T-helper 1 cell (primary cell): Measurements from ENCODE around the gene SLC22A17.

Source experiments
- DNase-seq, 5 donors: peaks; one replicate each; pipeline ENCODE4 v3.0.0-alpha.2; 2012 to 2020

SLC22A17 gene

DNA sequence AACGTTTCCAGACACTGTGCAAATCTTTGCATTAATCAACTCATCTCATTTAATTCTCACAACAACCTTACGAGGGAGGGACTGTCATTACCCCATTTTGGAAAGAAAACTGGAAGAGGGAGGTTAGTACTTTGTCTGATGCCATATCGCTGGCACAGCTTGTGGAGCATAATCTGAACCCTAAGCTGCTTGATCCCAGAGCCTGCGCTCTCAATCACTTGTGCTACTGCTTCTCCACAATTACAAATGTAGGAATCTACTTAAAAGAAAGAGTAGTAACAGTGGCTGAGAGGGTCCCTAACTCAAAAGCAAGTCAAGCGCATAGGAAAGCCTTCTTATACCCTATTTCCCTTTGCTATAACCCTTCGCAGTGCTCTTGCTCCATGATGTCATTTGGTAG is 9.1 kb upstream of the SLC22A17 start:
- no peak for DNase-seq

DNA sequence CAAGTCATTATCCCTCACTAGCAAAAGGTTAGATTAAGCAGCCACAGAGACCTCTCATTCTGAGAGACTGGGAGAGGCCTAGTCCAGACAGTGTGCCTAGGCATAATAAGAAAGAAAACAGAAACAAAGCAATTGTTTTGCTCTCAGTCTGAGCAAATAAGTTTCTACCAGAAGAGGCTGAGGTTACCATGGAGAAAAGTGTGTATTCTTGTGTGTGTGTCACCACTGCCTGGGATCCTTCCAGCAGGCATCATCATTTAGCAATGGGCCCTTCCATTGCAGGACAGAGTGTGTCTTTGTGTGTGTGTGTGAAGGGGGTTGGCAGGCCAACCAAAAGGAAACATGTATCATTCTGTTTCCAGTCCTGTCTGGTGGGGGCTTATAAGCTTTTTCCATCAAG is 8.6 kb upstream of the SLC22A17 start:
- no peak for DNase-seq

DNA sequence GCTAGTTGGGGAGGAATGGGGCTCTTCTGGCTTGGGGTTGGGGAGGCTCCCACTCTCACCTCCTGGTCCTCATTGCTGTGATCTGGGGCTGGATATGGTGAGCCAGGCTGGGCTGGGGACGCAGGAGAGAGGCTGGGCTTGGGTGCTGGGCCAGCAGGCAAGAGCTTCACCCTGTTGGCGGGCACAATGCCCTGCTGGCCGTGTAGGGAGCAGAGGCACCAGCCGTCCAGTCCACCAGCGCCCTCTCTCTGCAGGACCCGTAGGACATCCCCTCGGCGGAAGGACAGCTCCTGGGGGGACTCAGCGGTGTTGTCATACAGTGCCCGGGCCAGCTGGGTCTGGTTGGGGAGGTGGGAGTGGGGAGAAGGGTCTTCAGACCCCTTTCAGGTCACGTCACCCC is 7.8 kb upstream of the SLC22A17 start:
- DNase-seq: no peak

DNA sequence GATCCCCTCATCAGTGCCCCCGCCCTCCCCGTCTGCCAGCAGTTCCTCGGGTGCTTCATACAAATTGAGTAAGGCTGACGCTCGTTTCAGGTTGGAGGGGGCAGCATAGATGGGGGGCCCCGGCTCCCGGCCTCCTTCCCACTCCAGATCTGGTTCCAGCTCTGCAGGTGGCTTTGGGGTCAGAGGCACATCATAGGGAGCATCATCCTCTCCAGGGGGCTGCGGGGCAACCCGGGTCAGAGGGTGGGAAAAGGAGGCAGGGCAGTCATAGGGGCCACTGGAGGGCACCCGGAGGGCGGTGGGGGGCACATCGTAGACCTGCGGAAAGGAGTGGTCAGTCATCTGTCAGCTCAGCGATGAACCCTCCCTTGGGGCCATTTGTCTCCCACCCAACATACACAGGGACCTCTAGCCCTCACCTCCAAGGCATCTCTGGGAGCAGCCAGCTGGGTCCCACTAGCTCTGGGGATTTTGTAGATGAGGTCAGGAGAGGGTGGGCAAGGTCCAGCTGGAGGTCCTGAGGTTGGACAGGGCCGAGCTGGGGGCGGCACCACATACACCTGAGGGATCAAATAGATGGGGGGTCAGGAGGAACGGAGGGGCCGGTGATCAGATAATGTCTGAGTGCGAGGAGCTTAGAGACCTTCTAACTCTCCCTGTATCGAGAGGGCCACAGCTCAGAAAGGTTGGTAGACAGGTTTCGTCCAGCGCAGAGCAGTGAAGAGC is 7.2 kb upstream of the SLC22A17 start:
- DNase-seq: no peak

DNA sequence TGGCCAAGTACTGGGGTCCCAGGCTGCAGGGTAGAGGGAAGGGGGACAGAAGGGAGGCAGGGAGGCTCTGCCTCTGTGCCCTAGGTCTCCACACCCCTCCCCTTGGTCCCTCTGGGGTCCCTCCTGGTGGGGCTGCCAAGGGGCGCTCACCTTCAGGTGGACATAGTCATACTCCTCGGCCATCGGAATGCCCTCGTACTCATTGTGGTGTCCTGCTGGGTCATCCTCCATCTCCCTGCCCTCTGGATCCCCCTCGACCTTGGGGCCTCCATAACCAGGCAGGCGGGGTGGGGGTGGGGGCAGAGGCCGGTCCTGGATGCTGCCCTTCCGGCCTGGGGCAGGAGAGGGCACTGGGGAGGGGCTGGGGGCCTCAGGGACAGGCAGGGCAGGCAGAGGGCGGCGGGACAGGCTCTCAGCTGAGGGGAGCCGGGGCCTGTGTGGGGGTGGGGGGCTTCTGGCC is 6.5 kb upstream of the SLC22A17 start:
- DNase-seq: no peak

DNA sequence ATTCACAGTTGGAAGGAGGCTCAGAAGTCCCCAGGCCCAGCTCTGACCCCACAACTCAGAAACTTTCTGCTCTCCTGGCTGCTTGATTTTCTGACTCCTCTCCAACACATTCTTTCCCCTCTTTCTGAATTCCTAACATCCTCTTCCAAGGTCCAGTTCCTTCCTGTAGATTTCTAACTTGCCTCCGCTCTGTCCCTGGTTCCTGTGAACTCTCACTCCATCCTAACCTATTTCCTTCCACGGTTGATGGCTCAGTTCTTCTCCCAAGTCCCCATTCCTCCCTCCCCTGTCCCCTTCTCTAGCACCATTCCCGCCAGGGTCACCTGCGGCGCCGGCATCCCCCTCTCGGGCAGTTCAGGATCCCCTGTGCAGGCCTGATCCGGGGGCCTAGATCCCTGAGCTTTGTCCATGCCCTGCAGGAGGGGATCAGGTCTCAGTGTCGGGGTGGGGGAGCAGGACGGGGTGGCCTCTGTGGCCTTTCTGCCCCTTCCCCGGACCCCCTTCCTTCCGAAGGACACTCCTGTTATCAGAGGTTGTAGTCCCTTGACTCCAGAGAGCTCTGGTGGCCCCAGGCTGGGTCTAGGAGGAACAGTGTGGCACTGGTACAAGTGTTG is 6.0 kb upstream of the SLC22A17 start:
- no peak for DNase-seq

DNA sequence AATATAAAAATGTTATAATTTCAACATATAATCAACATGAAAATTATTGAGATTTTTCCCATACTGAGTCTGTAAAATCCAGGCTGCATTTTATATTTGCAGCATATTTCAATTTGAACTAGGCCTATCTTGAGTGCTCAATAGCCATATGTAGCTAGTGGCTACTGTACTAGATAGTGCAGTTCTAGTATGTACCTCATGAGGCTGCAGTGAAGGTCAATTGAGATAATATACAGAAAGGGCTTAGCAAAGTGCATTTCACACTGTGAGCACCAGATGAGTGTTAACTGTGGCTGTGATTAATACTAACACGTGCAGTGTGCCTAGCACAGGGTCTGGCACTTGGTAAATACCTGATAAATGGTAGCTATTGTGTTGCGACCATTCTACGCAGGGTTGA is 5.4 kb upstream of the SLC22A17 start:
- no peak for DNase-seq

DNA sequence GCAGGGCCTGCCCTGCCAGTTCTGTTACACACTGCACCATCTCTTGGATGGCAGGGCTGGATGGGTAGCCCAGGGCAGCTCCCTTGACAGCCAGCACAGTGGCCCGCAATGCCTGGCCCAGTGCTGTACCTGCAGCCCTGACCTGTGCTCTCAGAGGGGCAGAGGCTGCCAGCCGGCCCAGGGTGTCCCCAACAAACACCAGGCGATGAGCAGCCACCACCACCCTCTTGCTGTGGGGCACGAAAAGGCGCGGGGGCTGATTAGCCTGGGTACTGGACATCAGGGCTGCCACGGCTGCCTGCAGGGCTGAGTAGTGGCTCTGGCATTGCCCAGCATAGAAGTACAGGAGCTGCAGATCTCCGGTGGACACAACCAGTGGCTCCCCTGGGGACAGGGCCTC is 4.6 kb upstream of the SLC22A17 start:
- no peak for DNase-seq

DNA sequence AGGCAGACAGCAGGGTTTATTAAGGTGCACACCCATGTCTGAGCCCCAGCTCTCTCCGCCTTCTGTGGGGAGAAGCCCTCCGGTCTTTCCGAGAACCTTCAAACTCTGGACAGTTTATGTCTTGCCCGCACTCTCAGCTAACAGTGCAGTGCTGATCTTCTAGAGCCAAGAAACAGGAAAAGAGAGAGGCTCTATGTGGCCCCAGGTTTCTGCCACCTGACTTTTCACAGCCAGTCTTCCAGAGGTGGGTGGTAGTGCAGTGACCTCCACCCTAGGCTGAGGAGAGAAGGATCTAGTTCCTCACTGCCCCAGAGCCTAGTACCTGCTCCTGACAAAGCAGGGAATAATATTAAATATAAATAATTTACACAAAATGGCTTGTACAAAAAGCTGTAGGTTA is 4.0 kb upstream of the SLC22A17 start:
- no peak for DNase-seq

DNA sequence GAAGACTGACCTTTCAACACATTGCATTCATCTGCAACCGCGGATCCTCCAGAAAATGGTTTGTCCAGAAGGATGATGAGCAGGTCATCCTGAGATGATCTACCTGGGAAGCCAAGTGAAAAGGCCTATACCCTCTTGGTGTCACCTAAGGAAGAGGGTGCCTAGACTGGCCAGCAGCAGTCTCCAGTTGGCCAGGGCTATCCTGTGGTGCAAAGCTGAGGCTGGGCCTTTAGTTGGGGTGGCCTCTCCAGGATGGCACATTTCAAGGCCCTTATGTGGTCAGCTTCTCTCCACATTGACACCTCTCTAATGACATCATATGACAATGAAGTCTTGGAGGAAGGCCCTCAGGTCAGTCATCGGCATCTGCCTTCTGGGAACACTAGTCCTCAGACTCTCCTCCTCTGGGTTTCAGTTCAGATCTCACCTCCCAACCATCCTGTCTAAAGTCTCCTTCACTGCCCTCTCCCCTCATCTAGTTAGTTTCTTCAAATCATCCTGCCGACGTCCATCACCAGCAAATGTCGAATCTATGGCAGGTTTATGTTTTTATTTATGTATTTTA is 3.3 kb upstream of the SLC22A17 start:
- no peak for DNase-seq

DNA sequence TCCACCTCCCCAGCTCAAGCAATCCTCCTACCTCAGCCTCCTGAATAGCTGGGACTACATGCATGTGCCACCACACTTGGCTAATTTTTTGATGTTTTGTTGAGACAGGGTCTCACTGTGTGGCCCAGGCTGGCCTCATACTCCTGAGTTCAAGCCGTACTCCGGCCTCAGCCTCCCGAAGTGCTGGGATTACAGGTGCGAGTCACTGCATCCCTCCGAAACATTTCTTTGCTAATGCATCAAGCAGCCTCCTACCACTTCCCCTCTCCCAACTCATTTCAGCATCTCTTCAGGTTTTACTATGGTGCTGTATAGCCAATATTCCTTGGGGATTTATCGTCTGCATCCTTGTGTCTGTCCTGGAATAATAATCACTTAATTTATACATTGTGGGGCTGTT is 2.3 kb upstream of the SLC22A17 start:
- no peak for DNase-seq

DNA sequence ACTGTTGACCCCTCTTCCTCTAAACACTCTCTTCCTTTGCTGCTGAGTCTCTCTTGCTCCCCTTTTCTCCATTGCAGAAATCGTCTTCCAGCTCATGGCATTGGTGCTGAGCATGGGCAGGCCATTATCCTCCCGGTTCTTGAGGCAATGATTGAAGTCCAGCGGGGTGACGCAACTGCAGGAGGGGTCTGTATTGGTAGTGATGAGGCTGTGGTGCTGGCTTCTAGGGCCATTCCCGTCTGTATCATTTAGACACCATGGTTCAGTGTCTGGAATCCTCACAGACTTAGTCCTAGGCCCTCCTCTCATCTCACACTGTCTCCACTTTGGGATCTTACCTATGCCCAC is 720 bp upstream of the SLC22A17 start:
- DNase-seq: no peak

DNA sequence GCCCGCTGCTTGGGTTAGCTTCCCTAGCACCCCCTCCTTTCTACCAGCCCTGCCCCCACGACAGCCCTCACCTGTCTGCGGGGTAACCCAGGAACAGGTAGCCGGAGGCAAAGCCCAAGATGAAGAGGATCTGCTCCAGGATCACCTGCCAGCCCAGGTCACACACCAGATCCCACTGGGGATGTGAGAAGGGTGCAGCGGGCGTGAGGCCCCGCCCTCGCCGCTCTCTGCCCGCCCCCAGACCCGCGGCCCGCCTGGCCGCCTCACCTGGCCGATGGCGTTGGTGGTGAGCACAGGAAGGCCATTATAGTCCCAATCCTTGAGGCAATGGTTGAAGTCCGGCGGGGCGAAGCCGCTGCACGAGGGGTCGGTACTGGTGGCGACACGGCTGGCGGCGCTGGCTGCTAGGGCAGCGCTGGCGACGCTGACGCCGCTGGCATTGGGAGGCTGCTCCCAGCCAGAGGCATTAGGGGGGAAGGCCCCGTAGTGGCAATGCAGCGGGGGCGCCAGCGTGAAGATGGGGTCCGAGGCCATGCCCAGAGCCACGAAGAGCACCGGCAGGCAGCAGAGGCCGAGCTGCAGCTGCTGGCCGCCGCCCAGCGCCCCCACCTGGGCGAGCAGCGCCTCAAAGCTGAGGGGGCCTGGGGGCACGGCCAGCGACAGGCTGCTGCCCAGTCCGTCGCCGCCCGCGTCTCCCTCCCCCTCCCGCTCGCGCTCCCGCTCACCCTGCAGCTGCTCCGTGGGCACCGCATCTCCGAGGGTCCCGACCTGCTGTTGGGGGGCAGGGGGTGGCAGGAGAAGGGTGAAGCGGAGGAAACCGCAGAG is 794 bp downstream of the SLC22A17 start:
- DNase-seq: no peak

DNA sequence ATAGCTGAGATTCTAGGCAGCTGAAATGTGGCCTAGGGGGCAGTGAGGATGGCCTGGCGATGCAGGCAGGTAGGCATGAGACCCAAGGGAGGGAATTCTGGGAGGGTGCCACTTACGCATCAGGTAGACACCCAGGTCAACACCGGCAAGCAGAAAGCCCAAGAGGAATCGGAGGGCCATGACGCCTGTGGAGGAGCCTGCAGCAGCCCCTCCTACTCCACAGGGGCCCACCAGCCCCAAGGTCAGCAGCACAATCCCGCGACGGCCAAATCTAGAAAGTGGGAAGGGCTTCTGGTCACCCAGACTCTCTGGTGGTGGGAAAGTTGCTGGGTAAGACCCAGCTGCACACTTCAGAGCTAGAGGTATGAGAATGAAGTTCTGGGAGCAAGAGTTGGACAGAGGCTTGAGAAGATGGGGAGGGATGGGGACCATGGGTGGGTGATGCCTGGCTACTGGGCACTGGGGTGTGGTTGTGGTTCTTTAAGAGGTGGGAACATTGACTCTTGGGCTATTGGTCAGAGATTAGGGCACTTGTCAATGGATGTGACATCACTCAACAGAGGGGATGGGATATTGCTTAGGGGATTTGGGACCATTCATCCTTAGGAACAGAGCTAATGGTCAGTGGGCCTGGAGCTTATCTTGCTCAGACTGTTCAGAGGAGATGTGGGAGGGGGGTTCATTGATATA is 3.4 kb downstream of the SLC22A17 start:
- no peak for DNase-seq

DNA sequence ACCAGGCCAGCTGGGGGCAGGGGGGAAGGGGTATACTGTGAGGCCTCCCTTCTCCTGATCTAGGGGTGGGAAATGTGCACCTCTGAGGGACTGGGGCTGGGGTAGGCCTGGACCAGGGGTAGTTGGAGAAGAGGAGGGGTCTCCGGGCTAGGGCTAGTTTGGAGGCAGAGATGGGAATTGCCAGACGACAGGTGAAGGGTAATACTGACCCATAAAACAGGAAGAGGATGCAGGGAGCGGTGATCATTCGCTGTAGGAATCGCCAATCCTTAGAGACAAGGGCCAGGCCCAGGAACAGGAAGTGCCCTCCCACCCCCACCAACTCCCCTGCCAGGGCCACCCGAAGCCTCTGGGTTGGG is 4.4 kb downstream of the SLC22A17 start:
- DNase-seq: no peak

DNA sequence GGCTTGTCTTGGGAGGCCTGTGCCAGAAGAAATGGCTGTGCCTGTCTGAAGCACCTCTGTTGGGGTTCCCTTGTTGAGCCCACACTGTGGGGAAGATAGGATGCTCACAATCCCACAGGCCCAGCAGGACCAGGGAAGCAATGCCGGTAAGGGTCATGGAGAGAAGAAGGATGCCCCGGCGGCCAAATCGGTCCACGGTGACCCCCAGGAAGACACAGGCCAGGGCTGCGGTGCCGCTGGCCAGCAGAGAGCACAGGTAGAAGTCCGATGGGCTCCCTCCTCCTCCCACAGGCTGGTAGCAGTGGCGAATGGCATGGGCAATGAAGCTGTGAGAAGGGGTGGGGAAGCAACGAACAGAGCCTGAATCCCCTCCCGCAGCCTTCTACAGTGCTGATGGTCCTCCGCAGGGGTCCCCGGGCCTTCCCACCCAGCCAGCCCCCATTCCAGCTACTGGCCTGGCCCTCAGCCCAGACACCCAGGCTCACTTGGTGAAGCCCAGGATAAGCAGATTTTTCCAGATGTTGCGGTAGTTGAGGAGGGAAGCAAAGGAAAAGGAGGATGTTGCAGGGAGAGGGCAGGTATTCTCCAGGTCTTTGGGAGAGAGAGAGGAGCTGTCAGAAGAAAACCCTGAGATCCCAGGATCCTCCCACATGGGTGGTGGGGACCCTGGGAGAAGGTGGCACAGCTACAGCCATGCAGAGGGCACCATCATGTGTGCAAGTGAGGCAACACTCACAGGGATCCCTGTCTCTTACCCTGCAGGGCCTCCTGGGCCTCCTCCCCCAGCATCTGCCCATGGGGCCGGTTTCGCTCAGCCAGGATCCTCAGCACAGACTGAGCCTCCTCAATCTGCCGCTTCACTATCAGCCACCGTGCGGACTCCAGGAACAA is 5.0 kb downstream of the SLC22A17 start:
- no peak for DNase-seq

DNA sequence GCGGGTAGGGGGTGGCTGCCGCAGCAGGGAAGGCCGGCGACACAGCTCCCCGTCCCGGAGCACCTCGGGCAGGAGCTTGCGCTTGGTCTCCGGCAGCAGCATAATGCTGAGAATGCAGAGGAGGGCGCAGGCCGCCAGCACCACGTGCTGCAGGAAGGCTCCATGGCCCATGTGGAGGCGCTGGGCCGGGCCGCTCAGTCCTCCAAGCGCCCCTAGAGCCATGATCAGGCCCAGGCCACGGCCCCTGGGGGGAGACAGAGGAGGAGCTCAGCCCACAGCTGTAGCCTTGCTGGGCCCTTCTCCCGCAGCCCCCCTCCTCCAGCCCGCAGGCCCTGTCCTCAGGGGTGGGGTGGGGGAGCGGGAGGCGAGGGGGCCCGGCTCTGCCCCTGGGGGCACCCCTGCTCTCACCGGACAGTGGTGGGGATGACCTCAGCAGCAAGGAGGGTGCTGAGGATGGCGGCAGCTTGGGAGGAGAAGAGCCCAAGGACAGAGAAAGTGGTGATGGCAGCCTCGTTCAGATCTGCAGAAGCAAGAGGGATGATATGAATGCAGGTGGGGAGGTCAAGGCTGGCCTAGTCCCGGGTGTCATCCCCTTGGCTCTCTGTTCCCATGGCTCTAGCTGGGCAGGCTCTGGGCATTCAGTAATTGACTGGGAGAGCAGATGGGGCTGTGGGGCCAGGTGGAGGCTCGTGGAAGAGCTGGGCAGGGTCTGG is 5.8 kb downstream of the SLC22A17 start:
- no peak for DNase-seq

DNA sequence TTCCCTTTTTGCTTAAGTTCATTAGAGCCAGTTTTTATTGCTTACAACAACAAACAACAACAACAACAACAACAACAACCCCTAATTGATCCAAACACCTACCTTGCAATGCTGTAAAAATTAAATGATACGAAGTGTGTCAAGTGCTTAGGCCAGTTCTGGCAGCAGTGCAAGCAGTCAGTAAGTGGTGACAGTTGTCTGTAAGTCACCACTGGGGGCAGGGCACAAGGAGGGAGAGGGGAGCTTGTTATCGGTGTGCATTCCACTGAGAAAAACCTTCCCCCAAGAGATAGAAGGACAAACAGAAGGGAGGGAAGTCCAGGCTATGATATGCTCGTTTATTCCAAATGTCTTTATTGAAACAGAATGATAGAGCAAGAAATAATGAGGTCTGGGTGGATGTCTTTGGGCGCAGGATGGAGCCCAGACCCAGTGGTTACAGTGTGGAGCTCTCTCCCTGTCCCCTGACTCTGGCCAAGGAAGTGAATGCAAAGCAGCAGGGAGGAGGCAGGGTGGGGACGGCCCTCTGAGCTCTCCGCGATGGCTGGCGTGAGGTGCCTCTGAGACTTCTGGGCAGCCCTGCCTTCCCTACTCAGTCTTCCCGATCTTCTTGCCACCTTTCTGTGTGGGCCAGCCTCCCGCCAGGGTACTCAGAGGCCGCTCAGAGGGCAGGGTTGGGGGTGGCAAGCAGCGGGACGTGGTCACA is 6.5 kb downstream of the SLC22A17 start:
- no peak for DNase-seq

DNA sequence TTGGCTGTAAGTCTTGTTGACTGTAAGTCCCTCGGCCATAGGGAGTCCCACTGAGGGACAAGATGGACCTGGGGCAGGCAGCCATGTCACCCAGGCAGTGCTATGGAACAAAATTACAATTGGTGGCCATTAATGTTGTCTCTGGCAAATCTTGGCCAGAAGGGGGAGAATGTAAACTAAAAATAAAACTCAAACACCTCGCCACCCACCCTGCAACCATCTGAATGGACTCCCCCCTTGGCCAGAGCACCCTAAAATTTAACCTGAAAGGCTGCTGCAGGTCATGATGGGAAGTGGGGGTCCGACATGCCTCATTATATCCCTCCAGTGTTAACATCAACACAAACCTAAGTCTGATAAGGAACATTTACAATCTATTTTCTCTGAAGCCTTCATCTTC is 8.2 kb downstream of the SLC22A17 start:
- DNase-seq: no peak

DNA sequence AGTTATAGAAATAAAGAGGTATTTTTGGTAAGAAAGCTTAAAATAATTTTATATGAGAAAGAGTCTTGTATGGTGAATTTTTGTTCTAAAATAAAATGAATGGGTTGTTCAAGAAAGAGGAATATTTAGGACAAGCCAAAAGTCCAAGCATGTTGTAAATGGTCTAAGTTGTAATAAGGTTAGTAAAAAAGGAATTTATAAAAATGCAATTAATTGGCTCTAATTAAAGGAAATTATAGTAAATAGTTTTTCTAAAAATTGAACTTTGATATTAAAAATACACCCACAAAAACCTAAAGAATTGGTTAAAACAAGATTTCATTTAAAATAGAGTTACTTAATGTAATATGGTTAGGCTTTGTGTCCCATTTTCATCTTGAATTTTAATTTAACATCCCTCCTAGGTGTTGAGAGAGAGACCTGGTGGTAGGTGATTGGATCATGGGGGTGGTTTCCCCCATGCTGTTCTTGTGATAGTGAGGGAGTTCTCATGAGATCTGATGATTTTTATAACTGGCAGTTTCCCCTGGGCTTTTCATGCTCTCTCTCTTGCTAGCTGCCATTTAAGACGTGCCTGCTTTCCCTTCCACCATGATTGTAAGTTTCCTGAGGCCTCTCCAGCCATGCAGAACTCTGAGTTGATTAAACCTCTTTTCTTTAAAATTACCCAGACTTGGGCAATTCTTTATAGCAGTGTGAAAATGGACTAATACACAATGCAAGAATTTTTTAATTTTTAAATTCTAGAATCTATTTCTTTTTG is 13.0 kb downstream of the SLC22A17 start:
- no peak for DNase-seq
